ENCODE data around the gene TMSB10. TPM values are rescaled to one million over a fixed set of nuclear protein-coding genes. Genes with fewer than 3 reads are reported as not detected.
A peak's percentile ranks its signal among the peaks of the same experiment; 100 is the strongest.

Gene TMSB10
- total RNA-seq, 1 donor = 3,633 TPM

GRCh38 chr2:84888401-84889276, 16.8 kb upstream of the TMSB10 start:
- peak overlapping the region; percentile 88 for H3K27ac ChIP-seq (ENCODE audit: low read depth, low read length)
- peak overlapping the region; percentile 95 for H2AFZ ChIP-seq (ENCODE audit: low read length)

GRCh38 chr2:84889332-84889731, 16.1 kb upstream of the TMSB10 start:
- peak overlapping the region; percentile 47 for H3K4me3 ChIP-seq (ENCODE audit: insufficient read depth, low read length)
- H3K36me3 ChIP-seq (ENCODE audit: insufficient read depth, low read length) = no peaks in the 10 kb centered on the region

More at GRCh38 chr2:84888401-84889276, 16.8 kb upstream of the TMSB10 start:
- Histone ChIP-seq H3K9me3 (ENCODE audit: low read depth, low read length) (no peaks in the 10 kb centered on the region), H3K36me3 (ENCODE audit: insufficient read depth, low read length) (no peaks in the 10 kb centered on the region), H3K4me1 (ENCODE audit: insufficient read depth, low read length) (peaks cover 12% of the 10 kb centered on the region), H3K27me3 (ENCODE audit: insufficient read depth, low read length) (no peaks in the 10 kb centered on the region), H4K20me1 (ENCODE audit: insufficient read depth, low read length) (no peaks in the 10 kb centered on the region), H3K79me2 (ENCODE audit: insufficient read depth, low read length) (no peaks in the 10 kb centered on the region), H3K4me3 (ENCODE audit: insufficient read depth, low read length) (peak overlapping the region; percentile 47), H3K4me2 (ENCODE audit: insufficient read depth, low read length) (peak overlapping the region; percentile 79)
- DNase-seq (ENCODE audit: insufficient read length, low spot score, missing footprints) = peak; percentile 76
- TF ChIP-seq CTCF (IDR thresholded peaks at IDR 0.05; ENCODE audit: extremely low read depth, low read depth, low read length) = no peak

GRCh38 chr2:84891355-84892010, 14.0 kb upstream of the TMSB10 start:
- H3K27me3 ChIP-seq (ENCODE audit: insufficient read depth, low read length) = no peaks in the 10 kb centered on the region
- no peak for TF ChIP-seq CTCF (IDR thresholded peaks at IDR 0.05; ENCODE audit: extremely low read depth, low read depth, low read length)
- DNase-seq (ENCODE audit: insufficient read length, low spot score, missing footprints) = no peak
- no peaks in the 10 kb centered on the region for H3K9me3 ChIP-seq (ENCODE audit: low read depth, low read length)
- no peak overlapping the region for H3K4me2 ChIP-seq (ENCODE audit: insufficient read depth, low read length)
- no peaks in the 10 kb centered on the region for H3K79me2 ChIP-seq (ENCODE audit: insufficient read depth, low read length)
- H3K4me1 ChIP-seq (ENCODE audit: insufficient read depth, low read length) = peaks cover 38% of the 10 kb centered on the region
- no peak overlapping the region for H3K27ac ChIP-seq (ENCODE audit: low read depth, low read length)
- peak overlapping the region; percentile 45 for H2AFZ ChIP-seq (ENCODE audit: low read length)
- H4K20me1 ChIP-seq (ENCODE audit: insufficient read depth, low read length) = no peaks in the 10 kb centered on the region
- H3K36me3 ChIP-seq (ENCODE audit: insufficient read depth, low read length) = no peaks in the 10 kb centered on the region
- no peak overlapping the region for H3K4me3 ChIP-seq (ENCODE audit: insufficient read depth, low read length)

More at GRCh38 chr2:84889332-84889731, 16.1 kb upstream of the TMSB10 start:
- TF ChIP-seq CTCF (IDR thresholded peaks at IDR 0.05; ENCODE audit: extremely low read depth, low read depth, low read length) = no peak
- peak overlapping the region; percentile 88 for H3K27ac ChIP-seq (ENCODE audit: low read depth, low read length)
- H2AFZ ChIP-seq (ENCODE audit: low read length) = peak overlapping the region; percentile 95
- DNase-seq (ENCODE audit: insufficient read length, low spot score, missing footprints) = no peak
- no peaks in the 10 kb centered on the region for H4K20me1 ChIP-seq (ENCODE audit: insufficient read depth, low read length)
- no peaks in the 10 kb centered on the region for H3K79me2 ChIP-seq (ENCODE audit: insufficient read depth, low read length)
- H3K27me3 ChIP-seq (ENCODE audit: insufficient read depth, low read length) = no peaks in the 10 kb centered on the region
- H3K4me1 ChIP-seq (ENCODE audit: insufficient read depth, low read length) = peaks cover 16% of the 10 kb centered on the region
- peak overlapping the region; percentile 79 for H3K4me2 ChIP-seq (ENCODE audit: insufficient read depth, low read length)
- H3K9me3 ChIP-seq (ENCODE audit: low read depth, low read length) = no peaks in the 10 kb centered on the region

GRCh38 chr2:84894131-84894586, 11.3 kb upstream of the TMSB10 start:
- H2AFZ ChIP-seq (ENCODE audit: low read length) = peak overlapping the region; percentile 70

More at GRCh38 chr2:84894131-84894586, 11.3 kb upstream of the TMSB10 start:
- Histone ChIP-seq H3K79me2 (ENCODE audit: insufficient read depth, low read length) (no peaks in the 10 kb centered on the region), H3K4me3 (ENCODE audit: insufficient read depth, low read length) (no peak overlapping the region), H3K36me3 (ENCODE audit: insufficient read depth, low read length) (no peaks in the 10 kb centered on the region), H3K27me3 (ENCODE audit: insufficient read depth, low read length) (no peaks in the 10 kb centered on the region), H3K4me2 (ENCODE audit: insufficient read depth, low read length) (peak overlapping the region; percentile 65), H4K20me1 (ENCODE audit: insufficient read depth, low read length) (no peaks in the 10 kb centered on the region), H3K9me3 (ENCODE audit: low read depth, low read length) (no peaks in the 10 kb centered on the region), H3K4me1 (ENCODE audit: insufficient read depth, low read length) (peaks cover 54% of the 10 kb centered on the region), H3K27ac (ENCODE audit: low read depth, low read length) (peak overlapping the region; percentile 77)
- no peak for TF ChIP-seq CTCF (IDR thresholded peaks at IDR 0.05; ENCODE audit: extremely low read depth, low read depth, low read length)
- DNase-seq (ENCODE audit: insufficient read length, low spot score, missing footprints) = no peak

Measured in osteoblast (primary cell).